ENCODE results near the gene OSBPL2.

Gene OSBPL2

DNA sequence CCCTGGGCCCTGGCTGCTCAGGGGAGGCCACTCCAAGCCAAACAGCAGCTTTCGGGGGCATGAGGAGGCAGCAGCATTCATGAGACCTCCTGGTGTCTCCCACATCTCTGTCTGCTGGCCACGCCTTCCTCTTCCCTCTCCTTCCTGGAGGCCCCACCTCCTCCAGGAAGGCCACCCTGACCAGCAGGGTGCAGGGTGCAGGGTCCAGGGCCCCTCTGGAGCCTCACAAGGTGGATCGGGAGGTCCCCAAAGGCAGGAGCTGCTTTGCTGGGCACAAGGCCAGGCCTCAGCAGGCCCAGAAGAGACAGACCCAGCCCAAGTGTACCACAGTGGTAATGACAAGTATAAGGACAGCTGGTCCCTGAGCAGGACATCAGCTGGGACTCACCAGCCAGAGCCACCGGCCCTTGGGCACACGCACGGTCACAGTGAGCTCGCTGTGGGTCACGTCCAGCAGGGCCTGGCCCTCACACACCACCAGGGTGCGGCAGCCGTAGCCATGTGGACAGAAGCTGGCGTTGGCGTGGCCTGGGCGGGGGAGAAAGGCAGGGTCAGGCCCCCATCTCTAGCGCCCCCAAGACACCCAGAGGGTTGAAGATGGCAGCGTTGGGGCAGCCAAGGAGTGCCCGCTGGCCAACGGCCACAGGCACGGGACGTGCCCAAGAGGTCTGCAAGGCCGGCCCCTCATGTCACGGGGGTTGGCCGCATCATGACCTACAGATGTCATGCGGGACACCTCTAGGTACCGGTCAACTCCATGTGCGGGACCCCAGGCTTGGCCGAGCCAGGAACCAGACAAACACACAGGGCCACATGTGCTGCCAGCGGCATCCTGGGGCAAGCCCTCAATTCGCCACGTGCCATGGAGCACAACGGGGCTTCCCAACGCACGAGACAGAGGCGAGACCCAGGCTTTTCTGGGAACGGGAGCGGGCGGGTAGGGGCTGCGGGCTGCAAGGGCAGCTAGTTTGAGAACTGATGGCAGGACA is 91.4 kb downstream of the OSBPL2 start:
- DNase-seq = no peak

DNA sequence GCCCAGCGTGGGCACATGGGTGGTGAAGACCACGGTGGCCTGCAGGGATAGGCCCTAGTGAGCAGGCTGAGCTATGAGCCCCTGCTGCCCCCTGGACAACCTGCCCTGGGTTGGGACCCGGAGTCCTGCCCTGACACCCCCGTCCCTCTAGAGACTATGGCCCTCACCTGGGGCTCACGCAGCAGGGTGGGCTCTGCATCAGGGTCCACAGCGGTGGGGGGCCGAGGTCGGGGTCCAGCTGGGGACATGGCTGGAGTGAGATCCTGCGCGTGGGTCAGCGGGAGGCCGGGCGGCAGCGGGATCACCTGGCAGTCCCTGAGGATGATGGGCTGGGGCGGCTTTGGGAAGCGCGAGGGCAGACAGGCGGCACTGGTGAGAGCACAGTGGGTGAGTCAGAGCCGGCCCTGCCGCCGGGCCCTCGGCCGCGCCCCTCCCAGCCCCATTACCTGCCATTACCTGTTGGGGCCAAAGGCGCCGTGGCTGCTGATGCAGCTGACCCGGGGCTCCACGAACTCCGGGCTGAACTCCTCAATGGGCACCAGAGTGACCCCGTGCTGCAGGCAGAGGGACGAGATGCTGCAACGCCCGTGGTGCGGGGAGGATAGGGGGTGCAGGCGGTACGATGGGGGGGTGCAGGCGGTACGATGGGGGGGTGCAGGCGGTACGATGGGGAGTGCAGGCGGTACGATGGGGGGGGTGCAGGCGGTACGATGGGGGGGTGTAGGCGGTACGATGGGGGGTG is 92.4 kb downstream of the OSBPL2 start:
- DNase-seq = no peak

DNA sequence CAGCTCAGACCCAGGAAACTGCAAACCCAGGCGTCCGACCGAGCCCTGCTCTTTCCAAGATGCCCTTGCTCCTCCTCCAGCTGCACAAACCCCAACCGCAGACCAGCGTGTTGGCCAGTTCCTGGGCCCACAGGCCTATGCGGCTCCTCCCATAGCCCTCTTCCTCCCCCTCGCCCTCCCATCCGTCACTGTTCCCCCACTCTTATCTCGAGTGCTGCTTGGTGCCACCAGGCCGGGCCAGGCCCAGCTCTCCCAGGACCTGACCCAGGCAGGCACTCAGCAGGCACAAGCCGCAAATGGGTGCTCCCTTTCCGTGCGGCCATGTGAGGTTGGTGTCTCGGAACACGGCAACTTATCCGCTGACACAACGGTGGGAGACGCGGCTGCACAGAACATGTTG is 93.0 kb downstream of the OSBPL2 start:
- DNase-seq = no peak

DNA sequence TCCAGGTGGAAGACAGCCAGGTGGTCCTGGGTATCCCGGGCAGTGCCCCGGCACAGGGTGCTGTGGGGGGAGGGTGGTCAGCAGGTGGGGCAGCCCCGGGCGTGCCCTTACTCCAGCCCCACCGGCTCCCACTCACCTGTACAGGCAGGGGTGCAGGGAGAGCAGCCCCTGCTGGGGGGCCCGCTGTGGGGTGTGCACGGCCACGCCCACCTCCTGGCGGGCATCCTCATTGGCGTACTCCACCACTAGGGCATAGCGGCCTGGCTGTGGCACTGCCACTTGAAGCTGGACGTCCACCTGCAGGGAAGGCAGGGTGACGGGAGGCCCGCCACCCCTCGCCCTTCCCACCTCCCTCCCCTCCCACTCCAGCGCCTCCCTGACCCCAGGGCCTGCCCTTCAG is 94.1 kb downstream of the OSBPL2 start:
- DNase-seq = no peak

DNA sequence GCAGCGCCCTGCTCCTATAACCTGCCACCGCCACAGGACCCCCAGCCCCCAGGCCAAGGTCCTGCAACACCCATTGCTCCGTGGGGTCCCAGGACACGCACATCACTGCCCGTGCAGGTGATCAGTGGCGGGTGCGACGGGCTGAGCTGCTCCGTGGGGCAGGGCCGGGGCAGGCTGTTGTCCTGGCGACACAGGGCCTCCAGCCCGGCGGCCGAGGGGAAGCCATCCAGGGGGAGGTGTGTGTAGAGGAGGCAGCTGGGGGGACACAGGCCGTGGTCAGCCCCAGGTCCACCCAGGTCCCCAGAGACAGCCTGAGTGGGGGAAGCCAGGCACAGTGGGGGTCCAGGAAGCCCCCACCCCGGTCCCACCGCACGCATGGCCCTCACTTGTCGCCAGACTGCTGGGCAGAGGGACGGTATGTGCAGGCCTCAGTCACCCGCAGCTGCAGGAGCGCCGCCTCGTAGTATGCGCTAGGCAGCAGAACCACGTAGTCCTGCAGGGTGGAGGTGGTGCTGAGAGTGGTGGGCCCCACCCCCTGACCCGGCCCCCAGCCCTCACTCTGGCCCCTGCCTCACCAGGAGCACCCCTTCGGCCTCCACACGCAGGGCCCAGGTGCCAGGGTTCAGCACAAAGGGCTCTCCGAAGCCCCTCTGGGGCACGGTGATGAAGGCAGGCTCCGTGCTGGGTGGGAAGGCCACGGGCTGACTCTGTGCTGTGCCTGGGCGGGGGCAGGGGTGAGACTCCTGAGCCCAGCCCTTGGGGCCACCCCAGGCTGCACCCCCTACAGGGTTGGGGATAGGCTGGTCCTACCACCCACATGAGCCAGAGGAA is 94.9 kb downstream of the OSBPL2 start:
- DNase-seq = no peak

DNA sequence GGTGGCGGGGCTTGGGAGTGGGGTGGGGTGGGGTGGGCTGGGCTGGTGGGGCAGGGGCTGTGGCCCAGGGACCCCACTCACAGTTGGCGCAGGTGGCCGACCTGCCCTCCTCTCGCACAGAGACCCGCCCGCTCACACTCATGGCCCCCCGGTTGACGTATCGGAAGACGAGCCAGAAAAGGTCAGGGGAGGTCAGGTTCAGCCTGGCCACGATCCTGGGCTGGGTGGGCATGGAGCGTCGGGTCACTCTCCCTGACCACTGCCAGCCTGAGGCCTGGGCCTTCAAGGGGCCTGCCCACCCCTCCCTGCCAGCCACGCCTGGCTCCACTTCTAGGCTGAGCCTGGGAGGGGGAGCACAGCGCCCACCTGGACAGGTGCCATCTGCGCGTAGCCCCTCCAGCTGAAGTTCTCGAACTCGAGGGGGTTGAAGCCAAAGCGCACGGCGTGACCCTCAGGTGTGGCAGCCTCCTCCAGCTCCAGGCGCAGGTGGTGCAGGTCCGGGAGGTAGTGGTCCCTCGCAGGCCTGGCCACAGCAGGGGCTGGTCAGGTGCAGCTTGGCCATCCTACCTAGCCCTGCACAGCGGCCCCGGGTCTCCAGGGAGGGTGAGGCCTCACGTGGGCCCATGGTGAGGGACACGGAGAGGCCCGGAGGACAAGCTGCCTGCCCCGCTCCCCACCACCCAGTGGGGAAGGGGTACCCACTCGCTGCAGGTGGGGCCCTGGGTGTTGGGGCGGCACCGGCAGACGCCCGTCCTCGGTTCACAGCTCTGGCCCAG is 95.7 kb downstream of the OSBPL2 start:
- DNase-seq = no peak

DNA sequence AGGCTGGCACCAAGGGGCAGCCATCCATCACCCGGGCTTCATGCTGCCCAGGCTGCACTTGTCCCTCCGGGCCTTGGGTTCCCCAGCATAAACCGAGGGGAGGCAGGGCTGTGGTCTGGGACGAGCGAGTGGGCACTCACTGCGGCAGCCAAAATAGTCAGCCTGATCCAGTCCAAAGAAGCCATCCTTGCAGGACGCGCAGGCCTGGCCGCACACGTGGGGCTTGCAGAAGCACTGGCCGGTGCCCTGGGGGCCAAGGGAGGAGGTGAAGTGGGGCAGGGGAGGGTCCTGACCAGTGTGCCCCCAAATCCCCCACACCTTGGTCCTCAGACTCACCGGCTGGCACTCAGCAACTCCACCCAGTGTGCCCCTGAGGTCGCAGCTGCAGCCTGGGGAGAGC is 96.6 kb downstream of the OSBPL2 start:
- DNase-seq = no peak

DNA sequence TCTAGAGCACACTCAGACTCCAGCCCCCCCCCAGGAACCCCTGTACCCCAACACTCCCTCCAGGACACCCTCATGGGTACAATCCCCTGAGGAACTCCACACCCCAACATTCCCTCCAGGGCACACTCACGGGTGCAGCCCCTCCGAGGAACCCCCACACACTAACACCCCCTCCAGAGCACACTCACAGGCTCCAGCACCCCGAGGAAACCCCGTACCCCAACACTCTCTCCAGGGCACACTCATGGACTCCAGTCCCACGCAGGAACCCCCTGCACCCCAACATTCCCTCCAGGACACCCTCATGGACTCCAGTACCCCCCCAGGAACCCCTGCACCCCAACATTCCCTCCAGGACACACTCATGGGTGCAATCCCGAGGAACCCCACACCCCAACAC is 97.2 kb downstream of the OSBPL2 start:
- DNase-seq = no peak

DNA sequence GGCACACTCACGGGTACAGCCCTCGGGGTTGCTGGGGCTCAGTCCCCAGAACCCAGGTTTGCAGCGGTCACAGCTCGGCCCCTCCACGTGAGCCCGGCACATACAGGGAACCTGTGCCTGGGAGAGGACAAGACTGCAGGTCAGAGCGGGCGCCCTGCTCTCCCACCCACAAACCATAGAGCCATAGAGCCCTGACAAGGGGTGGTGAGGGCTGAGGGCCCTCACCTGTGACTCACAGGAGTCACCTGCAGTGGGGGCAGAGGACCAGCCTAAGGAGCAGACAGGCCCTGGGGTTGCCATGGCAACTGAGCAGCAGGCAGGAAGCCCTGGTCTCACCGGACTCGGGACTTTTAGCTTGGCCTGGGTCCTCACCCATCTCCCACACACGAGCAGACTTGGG is 98.0 kb downstream of the OSBPL2 start:
- DNase-seq = no peak

DNA sequence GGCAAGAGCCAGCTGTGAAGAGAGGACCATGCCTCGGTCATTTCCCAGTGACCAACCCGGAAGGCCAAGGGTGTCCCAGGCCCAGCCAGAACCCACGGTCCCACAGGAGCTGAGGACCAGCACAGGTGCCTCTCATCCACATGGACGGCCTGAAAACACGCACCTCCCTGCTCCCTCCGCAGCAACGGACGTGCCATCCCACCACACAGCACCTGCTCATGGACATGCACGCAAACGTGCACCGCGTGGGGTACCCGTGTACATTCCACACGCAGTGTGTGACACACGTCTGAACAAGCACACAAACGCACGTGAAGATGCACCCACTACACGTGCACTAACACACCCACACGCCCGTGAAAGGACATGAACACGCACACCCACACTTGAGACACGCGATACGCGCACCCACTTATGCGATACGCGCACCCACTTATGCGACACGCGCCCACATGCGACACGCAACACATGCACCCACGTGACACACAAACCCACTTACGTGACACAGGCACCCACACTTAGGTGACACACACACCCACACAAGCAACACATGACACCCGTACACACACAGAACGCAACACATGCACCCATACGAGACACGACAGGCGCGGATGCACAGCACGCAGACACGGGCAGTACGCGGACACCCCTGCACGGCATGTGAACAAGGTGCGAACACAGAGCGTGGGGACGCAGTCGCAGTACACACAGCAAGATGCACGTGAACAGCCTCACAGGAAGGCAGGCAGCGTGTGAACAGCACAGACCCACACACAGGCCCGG is 98.6 kb downstream of the OSBPL2 start:
- DNase-seq = no peak

DNA sequence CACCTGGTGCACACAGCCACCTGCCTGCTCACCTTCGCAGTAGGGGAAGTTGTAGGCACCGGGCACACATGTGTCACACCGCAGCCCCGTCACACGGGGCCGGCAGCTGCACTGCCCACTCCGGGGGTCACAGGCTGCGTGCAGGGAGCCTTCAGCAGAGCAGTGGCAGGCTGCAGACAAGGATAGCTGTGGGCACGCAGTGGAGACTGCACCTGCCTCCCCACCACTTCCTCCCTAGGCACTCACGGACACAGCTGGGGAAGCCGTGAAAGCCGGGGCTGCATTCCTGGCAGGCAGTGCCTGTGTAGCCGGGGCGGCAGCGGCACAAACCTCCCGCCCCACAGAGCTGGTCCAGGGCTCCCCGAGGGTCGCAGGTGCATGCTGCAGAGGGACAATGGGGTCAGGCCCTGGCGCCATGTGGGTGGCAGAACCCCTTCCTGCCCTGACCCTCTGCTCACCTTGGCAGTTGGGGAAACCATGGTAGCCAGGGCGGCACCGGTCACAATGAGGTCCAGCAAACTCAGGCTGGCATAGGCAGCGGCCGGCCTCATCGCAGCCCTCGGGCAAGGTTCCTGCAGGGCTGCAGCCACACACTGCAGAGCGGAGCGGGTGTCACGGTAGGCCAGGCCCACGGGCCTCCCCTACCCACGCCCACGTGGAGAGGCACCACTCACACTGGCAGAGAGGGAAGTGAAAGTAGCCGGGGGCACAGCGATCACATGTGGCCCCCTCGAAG is 99.4 kb downstream of the OSBPL2 start:
- DNase-seq = no peak

DNA sequence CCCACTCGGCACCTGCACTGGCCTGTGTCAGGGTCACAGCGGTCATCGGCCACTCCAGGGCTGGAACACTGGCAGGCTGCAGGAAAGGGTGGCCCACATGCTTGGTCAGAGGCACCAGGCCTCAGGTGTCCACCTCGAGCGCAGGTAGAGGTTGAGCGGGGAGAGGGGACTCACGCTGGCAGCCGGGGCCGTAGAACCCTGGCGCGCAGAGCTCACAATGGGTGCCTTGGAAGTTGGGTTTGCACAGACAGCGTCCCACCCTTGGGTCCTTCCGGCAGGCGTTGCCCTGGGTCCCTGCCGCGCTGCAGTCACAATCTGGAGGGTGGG is 99.9 kb downstream of the OSBPL2 start:
- no peak for DNase-seq

DNA sequence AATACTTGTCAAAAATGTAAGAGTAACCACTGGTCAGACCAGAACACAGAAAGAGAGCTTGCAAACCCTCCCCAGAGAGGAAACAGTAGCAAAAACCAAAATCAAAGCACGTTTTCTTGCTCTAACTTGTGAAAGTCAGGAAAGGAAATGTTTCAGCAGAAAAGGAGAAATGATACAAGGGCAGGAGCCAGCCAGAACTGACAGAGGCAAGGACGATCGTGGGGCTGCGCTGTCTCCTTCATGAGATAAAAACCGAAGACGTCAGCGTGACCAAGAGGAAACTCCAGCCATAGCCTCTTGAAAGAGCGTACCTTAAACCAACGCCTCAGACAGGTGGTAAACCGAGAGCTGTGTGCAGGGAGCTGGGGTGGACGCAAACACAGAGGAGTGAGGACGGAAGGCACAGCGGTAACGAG is 101.3 kb downstream of the OSBPL2 start:
- no peak for DNase-seq

DNA sequence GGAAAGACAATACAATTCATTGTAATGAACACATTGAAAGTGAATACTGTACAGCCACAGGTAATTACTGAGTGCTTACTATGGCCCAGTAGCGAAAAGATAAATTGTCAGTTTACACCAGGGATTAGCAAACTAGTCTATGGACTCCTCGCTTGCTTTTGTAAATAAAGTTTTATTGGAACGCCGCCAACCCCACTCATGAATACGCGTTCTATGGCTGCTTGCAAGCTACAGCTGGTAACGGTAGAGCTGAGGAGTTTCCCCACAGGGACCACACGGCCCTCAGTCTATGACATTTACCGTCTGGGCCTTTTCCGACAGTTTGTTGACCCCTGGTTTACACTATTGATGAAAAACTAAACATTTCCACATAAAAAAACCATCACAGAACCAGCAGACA is 104.6 kb downstream of the OSBPL2 start:
- DNase-seq = no peak

DNA sequence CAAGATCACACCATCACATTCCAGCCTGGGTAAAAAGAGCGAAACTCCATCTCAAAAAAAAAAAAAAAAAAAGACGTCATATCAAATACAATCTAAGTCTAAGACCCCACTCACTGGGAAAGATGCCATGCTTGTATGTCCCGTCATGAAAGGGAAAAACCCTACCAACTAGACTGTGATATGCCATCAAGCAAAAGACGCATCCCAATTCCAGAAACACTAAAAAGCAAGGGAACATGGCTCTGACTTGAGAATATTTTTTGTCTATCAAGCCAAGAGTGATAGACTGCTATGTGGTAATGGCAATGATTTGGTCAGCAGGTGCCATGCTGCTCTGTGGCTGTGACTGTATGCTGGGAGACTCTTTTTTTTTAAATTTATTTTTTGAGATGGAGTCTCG is 105.8 kb downstream of the OSBPL2 start:
- DNase-seq = no peak

DNA sequence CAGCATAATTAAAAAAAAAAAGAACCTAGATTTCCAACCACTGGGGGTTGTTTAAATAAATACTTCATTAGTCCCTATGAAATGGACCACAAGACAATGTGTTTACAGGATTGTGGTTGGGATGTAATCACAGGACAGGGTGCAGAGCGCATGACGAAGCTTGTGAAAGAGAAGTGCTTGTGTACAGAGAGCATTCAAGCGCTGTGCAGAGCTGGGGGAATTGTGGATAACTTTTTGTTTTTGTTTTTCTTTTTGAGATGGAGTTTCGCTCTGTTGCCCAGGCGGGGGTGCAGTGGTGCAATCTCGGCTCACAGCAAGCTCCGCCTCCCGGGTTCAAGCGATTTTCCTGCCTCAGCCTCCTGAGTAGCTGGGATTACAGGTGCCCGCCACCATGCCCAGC is 106.5 kb downstream of the OSBPL2 start:
- DNase-seq = no peak

All from NCI-H1105 (cell line).